OCI-LY1 (cell line): ENCODE data around the gene IFT88.

Experiments
- H2AFZ ChIP-seq: fragments of 200-600 bp; sonication (generic), shearing (Covaris generic); 2 replicates; pipeline ENCODE4 v1.6.0; 2014; ENCODE audit warnings: antibody characterized with exemption, mild to moderate bottlenecking, low read length
- H3F3A ChIP-seq: fragments of 200-600 bp; sonication (generic), shearing (Covaris generic); 2 replicates; pipeline ENCODE4 v1.6.0; 2014; ENCODE audit warnings: mild to moderate bottlenecking, antibody characterized with exemption, low read length, moderate library complexity; ENCODE audit not compliant: insufficient read depth
- H3K27ac ChIP-seq: fragments of 200-600 bp; sonication (generic); 2 replicates; pipeline ENCODE4 v1.5.1; 2014; ENCODE audit warnings: low read length, mixed run types, mild to moderate bottlenecking, low read depth; ENCODE audit not compliant: poor library complexity, severe bottlenecking
- H3K27me3 ChIP-seq: fragments of 200-600 bp; sonication (generic); 2 replicates; pipeline ENCODE4 v1.6.0; 2014; ENCODE audit warnings: antibody characterized with exemption, mild to moderate bottlenecking, low read length, moderate library complexity; ENCODE audit not compliant: insufficient read depth
- H3K36me3 ChIP-seq: fragments of 200-600 bp; sonication (generic); 2 replicates; pipeline ENCODE4 v1.6.1; 2014; ENCODE audit warnings: mild to moderate bottlenecking, antibody characterized with exemption, low read length, moderate library complexity, mixed read lengths; ENCODE audit not compliant: insufficient read depth
- H3K4me1 ChIP-seq: fragments of 200-600 bp; sonication (generic); 2 replicates; pipeline ENCODE4 v1.5.1; 2014; ENCODE audit warnings: mild to moderate bottlenecking, low read length, moderate library complexity; ENCODE audit not compliant: insufficient read depth, severe bottlenecking
- H3K4me2 ChIP-seq: fragments of 200-600 bp; sonication (generic), shearing (Covaris generic); 2 replicates; pipeline ENCODE4 v1.6.1; 2014; ENCODE audit warnings: low read length
- H3K4me3 ChIP-seq: fragments of 200-600 bp; sonication (generic); 2 replicates; pipeline ENCODE4 v1.5.1; 2014; ENCODE audit warnings: low read length, low read depth, mild to moderate bottlenecking, mixed read lengths; ENCODE audit not compliant: poor library complexity, severe bottlenecking
- H3K79me2 ChIP-seq: fragments of 200-600 bp; shearing (Covaris generic); 2 replicates; pipeline ENCODE4 v1.6.1; 2016; ENCODE audit warnings: mixed run types, low read length, mixed read lengths; ENCODE audit not compliant: insufficient read depth
- H3K9ac ChIP-seq: fragments of 200-600 bp; sonication (generic), shearing (Covaris generic); 2 replicates; pipeline ENCODE4 v1.6.1; 2014; ENCODE audit warnings: mild to moderate bottlenecking, low read length, mixed read lengths
- H3K9me2 ChIP-seq: fragments of 200-600 bp; sonication (generic), shearing (Covaris generic); 2 replicates; pipeline ENCODE4 v1.6.1; 2014; ENCODE audit warnings: low read depth, mild to moderate bottlenecking, low read length, mixed read lengths
- H3K9me3 ChIP-seq: fragments of 200-600 bp; shearing (Covaris generic); 2 replicates; pipeline ENCODE4 v1.6.1; 2014; ENCODE audit warnings: low read length, mixed read lengths
- H4K20me1 ChIP-seq: fragments of 200-600 bp; sonication (generic), shearing (Covaris generic); 2 replicates; pipeline ENCODE4 v1.6.0; 2016; ENCODE audit warnings: mild to moderate bottlenecking, low read length; ENCODE audit not compliant: insufficient read depth
- CTCF ChIP-seq: fragments of 200-600 bp; sonication (generic), shearing (Covaris generic); IDR thresholded peaks from 2 replicates; pipeline ENCODE4 v1.5.1; 2017; ENCODE audit warnings: mild to moderate bottlenecking, antibody characterized with exemption, low read length, moderate library complexity, mixed read lengths
- EZH2 ChIP-seq: fragments of 200-600 bp; sonication (generic), shearing (Covaris generic); IDR thresholded peaks from 2 replicates; pipeline ENCODE4 v1.8.0; 2017; ENCODE audit warnings: borderline replicate concordance, mixed run types, mild to moderate bottlenecking, antibody characterized with exemption, low read length, moderate library complexity, mixed read lengths

The IFT88 gene

GRCh38 chr13:20699715-20700114, 132.8 kb downstream of the IFT88 start:
- H3K9me2 ChIP-seq = no peaks in the 10 kb centered on the region
- H2AFZ ChIP-seq = no peak overlapping the region
- H3K27me3 ChIP-seq = no peaks in the 10 kb centered on the region
- H3K4me1 ChIP-seq = peaks cover 12% of the 10 kb centered on the region
- no peak overlapping the region for H3K27ac ChIP-seq
- no peaks in the 10 kb centered on the region for H3F3A ChIP-seq
- no peak overlapping the region for H3K4me2 ChIP-seq
- TF ChIP-seq EZH2 (no peak), CTCF (no peak)
- H3K4me3 ChIP-seq = no peak overlapping the region
- no peaks in the 10 kb centered on the region for H3K36me3 ChIP-seq
- H3K9ac ChIP-seq = no peak overlapping the region
- H4K20me1 ChIP-seq = no peaks in the 10 kb centered on the region
- no peaks in the 10 kb centered on the region for H3K79me2 ChIP-seq
- H3K9me3 ChIP-seq = no peaks in the 10 kb centered on the region

- Histone ChIP-seq H3K27me3 (no peaks in the 10 kb centered on the region), H4K20me1 (no peaks in the 10 kb centered on the region), H3K27ac (no peak overlapping the region), H3K4me1 (peaks cover 12% of the 10 kb centered on the region), H3F3A (no peaks in the 10 kb centered on the region), H3K9ac (no peak overlapping the region), H3K4me2 (no peak overlapping the region), H3K9me2 (no peaks in the 10 kb centered on the region), H2AFZ (no peak overlapping the region), H3K4me3 (no peak overlapping the region), H3K79me2 (no peaks in the 10 kb centered on the region), H3K9me3 (no peaks in the 10 kb centered on the region), H3K36me3 (no peaks in the 10 kb centered on the region)
- TF ChIP-seq EZH2 = no peak
- no peak for TF ChIP-seq CTCF
Measured at GRCh38 chr13:20700288-20700687, 133.3 kb downstream of the IFT88 start.

GRCh38 chr13:20701461-20701860, 134.5 kb downstream of the IFT88 start:
- H3K27ac ChIP-seq = no peak overlapping the region
- no peaks in the 10 kb centered on the region for H3K9me2 ChIP-seq
- H3K9me3 ChIP-seq = no peaks in the 10 kb centered on the region
- no peaks in the 10 kb centered on the region for H3K36me3 ChIP-seq
- no peak overlapping the region for H3K4me3 ChIP-seq
- H3K27me3 ChIP-seq = no peaks in the 10 kb centered on the region
- H4K20me1 ChIP-seq = no peaks in the 10 kb centered on the region
- no peaks in the 10 kb centered on the region for H3K79me2 ChIP-seq
- no peaks in the 10 kb centered on the region for H3F3A ChIP-seq
- H3K9ac ChIP-seq = no peak overlapping the region
- TF ChIP-seq CTCF (no peak), EZH2 (no peak)
- peaks cover 12% of the 10 kb centered on the region for H3K4me1 ChIP-seq
- H2AFZ ChIP-seq = no peak overlapping the region
- no peak overlapping the region for H3K4me2 ChIP-seq
